ENCODE measurements around the gene AS3MT.

DNA sequence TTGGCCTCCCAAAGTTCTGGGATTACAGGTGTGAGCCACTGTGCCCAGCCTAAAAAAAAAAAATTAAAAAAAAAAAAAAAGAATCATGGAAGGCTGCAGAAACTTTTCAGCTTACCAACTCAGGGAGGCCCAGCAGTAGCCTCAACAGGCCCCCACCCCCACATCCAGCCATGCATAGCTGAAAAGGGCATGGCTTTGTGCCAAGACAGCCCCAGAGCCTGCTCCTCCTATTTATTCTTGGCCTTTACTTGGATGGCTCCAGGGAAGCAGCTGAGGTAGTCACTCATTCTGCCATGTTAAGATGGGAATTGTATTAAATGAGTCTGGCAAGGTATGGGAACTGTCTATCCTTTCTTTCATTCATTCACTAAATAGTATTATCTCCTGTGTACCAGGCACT lies 35.1 kb downstream of the AS3MT start:
- TF ChIP-seq, protein P1, sequence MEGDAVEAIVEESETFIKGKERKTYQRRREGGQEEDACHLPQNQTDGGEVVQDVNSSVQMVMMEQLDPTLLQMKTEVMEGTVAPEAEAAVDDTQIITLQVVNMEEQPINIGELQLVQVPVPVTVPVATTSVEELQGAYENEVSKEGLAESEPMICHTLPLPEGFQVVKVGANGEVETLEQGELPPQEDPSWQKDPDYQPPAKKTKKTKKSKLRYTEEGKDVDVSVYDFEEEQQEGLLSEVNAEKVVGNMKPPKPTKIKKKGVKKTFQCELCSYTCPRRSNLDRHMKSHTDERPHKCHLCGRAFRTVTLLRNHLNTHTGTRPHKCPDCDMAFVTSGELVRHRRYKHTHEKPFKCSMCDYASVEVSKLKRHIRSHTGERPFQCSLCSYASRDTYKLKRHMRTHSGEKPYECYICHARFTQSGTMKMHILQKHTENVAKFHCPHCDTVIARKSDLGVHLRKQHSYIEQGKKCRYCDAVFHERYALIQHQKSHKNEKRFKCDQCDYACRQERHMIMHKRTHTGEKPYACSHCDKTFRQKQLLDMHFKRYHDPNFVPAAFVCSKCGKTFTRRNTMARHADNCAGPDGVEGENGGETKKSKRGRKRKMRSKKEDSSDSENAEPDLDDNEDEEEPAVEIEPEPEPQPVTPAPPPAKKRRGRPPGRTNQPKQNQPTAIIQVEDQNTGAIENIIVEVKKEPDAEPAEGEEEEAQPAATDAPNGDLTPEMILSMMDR (IDR thresholded peaks at IDR 0.05), result no peak
- no peak for TF ChIP-seq EP300 (IDR thresholded peaks at IDR 0.05)
- TF ChIP-seq POLR2AphosphoS5 (IDR thresholded peaks at IDR 0.05), result no peak
- TF ChIP-seq POLR2A (IDR thresholded peaks at IDR 0.05), result no peak

All from gastroesophageal sphincter (tissue), 3 donors.